SK-N-DZ (cell line): Measurements from ENCODE around the gene C1orf94.
"Not testable (repeated sequence)": the region's sequence is repeated elsewhere in the genome, so short reads cannot be mapped to it uniquely, and the experiment has no call there.

Experiments used
- DNase-seq: peaks from one replicate; pipeline ENCODE4 v3.0.0-alpha.2; 2015; ENCODE audit warnings: low spot score

Gene C1orf94

GRCh38 chr1:34164771-34165391 lies 11.8 kb upstream of the C1orf94 start, which contains the start of gene CSMD2:
TSS of gene CSMD2 (minus strand) at chr1:34165230. CDS start at chr1:34165097, 133 bp downstream.
- no peak for DNase-seq

- no peak for DNase-seq
These were observed 11.2 kb upstream of the C1orf94 start for GRCh38 chr1:34165422-34165921.

GRCh38 chr1:34166191-34166624 lies 10.5 kb upstream of the C1orf94 start:
- no peak for DNase-seq

GRCh38 chr1:34166625-34167361 lies 9.9 kb upstream of the C1orf94 start:
- no peak for DNase-seq

- no peak for DNase-seq
These were observed 9.3 kb upstream of the C1orf94 start for GRCh38 chr1:34167389-34167788.

- DNase-seq, result no peak
These were observed 963 bp upstream of the C1orf94 start for GRCh38 chr1:34175744-34176143.

GRCh38 chr1:34178072-34178471 lies 1.4 kb downstream of the C1orf94 start:
- DNase-seq, result no peak

DNA sequence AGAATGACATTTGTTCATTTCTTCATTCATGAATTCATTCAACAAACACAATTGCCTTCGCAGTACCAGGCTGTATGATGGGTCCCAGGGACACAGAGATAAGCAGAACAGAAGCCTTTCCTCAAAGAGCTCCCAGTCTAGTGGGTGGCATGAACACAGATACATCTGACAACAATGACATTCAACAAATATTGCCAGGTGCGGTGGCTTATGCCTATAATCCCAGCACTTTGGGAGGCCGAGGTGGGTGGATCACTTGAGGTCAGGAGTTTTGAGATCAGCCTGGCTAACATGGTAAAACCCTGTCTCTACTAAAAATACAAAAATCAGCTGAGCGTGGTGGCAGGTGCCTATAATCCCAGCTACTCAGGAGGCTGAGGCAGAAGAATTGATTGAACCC lies 6.7 kb downstream of the C1orf94 start:
- not testable (repeated sequence) for DNase-seq

DNA sequence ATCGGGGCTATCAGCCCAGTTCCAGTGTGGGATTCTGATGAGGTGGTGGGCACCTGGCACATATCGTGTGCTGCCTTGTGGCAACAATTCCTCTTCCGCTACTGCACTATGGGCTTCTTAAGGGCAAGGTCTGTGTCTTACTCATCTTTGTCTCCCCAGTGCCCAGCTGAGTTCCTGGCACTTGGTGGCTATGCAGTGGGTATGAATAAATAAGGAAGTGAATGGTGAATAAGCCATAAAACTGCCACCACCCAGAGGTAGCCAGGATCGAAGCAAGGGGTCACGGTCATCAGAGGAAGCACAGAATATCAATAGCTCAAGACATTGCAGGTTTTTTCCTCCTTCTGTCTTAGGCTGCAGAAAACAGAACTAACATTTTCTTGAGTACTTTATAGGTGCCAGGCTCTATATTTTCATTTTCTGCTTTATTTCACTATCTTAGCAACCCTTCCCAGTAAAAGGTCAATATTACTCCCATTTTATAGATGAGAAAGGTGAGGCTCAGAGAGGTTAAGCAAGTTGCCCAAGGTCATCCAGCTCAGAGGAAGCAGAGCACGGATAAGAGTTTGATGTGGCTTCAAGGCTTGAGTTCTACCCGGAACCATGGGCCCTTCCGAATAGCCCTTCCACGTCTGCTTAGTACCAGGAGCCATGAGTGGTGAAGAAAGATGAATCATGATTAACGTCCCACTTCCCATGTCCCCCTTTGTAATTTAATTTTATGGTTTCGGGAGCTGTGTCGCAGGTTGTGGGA lies 10.2 kb downstream of the C1orf94 start:
- no peak for DNase-seq

DNA sequence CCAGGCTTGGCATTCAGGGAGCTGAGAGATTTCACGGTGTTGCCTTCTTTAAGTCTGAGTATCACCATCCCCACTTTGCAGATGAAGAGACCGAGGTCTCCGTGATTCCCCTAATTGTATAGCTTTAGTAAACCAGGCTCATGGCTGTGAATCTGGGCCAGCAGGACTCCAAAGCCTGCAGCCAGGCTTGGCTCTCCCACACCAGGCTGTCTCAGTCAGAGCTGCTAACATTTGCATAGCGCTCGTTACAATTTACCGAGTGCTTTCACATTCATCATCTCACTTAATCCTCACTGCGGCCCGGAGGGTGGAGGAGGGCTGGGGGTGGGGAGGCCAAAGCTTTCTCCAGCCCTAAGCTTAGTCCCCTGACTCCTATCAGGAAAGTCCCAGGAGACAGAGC lies 11.7 kb downstream of the C1orf94 start:
- DNase-seq, result no peak

GRCh38 chr1:34188985-34189384 lies 12.3 kb downstream of the C1orf94 start:
- no peak for DNase-seq

DNA sequence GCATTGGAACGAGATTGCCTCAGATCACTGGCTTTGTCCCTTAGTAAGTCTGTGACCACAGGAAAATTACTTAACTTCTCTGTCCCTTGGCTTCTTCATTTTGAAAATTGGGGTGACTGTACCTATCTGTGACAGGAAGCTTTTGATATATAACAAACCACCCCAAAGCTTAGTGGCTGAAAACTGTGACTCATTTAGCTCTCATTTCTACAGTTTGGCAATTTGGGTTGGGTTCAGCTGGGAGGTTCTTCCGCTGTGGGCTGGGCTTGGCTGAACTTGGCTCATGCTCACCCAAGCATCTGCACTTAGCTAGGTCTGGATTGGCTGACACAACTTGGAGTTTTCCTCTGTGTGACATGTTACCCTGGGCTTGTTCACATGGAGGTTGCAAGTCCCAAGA lies 14.0 kb downstream of the C1orf94 start:
- no peak for DNase-seq

GRCh38 chr1:34192621-34193020 lies 15.9 kb downstream of the C1orf94 start:
- no peak for DNase-seq

DNA sequence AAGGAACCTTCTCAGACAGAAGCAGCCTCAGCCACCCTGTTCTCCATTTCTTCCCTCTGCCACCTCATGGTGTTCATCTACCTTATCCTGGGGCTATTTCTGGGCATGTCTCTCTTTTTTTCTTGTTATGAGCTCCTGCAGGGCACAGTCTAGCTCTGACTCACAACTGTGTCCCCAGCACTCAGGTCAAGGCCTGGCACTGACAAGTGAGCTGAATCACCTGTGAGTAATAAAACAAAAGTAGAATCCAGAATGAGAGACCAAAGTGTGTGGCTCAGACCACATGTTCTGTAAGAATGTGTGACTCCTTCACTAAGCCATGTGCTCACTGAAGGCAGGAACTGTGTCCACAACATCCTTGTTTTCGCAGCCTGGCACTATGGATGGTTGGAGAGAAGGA lies 23.2 kb downstream of the C1orf94 start:
- DNase-seq, result no peak

GRCh38 chr1:34212673-34213072 lies 36.0 kb downstream of the C1orf94 start:
- DNase-seq, result no peak

DNA sequence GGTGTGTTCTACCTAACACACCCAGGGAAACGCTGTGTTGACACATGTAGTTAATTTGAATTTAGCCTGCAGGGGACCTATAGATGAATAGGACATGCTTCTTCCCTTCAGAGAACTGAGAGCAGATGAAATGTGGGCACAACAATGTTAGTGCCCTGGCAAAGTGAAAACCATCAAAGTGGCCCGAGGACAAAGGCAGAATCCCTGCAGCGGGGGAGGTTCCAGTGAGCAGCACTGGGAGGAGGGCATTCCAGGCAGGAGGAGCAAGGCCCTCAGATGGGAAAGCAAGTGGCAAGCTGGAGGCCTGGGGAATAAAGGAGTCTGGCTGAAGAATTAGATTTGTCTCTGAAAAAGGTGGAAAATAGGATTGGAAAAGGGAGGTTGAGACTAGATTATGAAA lies 37.2 kb downstream of the C1orf94 start:
- DNase-seq, result no peak

DNA sequence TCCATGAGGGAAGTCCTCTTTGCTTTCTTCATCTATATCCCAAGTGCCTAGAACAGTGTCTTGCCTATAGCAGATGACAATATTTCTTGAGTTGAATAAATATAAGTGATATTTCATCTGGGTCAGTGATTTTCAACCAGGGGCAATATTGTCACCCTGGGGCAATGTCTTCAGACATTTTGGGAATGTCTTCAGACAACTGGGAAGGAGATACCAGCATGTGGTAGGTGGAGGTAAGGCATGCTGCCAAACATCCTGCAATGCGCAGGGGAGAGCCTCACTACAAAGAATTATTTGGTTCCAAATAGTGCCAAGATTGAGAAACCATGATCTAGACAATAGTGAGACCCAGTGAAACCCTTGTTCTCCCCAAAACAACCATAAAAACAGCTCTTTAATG lies 54.7 kb downstream of the C1orf94 start:
- no peak for DNase-seq

GRCh38 chr1:34235594-34235993 lies 58.9 kb downstream of the C1orf94 start:
- no peak for DNase-seq

GRCh38 chr1:34236089-34236488 lies 59.4 kb downstream of the C1orf94 start:
- no peak for DNase-seq

- DNase-seq, result no peak
These were observed 60.6 kb downstream of the C1orf94 start for GRCh38 chr1:34237151-34237815.

DNA sequence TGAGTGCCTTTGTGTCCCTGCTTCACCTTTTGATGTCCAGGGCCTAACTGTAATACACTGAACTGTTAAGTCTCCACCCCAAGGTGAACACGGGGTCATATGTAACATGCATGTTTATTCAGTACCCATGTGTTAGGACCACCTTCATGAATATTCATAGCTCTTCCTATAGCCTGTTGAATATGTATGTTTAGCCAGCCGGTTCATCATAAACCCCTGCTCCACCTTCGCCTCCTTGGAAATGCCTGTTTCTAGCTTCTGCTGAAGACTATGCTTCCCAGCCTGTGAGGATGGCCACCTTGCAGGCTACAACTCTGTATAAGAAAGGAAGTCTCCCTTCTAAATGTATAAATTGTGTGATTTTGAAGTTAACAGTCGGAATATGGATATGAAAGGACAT lies 69.3 kb downstream of the C1orf94 start:
- DNase-seq, result no peak

DNA sequence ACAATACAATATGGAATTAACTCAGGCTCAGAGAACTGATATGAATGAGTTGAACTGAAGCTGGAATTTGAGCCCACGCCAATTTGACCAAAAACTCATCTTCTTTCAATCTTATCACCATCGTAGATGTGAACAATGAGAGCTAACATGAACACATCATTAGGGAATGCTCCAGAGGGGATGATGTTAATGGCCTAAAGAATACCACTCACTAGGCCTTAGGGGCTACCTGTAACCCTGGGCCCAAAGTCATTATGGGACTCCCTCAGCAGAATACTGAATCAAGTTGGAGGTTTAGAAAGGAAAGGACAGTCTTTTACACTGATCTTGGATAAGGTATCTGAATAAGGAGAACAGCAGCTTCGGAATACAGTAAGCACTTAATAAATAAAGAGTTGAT lies 73.6 kb downstream of the C1orf94 start:
- no peak for DNase-seq
